GM19238 (cell line): ENCODE measurements around the gene FUBP1.
"Not testable (repeated sequence)": the region's sequence is repeated elsewhere in the genome, so short reads cannot be mapped to it uniquely, and the experiment has no call there.

ENCODE experiments used
- DNase-seq: peaks from one replicate; pipeline ENCODE4 v3.0.0; 2011; ENCODE audit warnings: low spot score; ENCODE audit not compliant: insufficient read length

Gene FUBP1

DNA sequence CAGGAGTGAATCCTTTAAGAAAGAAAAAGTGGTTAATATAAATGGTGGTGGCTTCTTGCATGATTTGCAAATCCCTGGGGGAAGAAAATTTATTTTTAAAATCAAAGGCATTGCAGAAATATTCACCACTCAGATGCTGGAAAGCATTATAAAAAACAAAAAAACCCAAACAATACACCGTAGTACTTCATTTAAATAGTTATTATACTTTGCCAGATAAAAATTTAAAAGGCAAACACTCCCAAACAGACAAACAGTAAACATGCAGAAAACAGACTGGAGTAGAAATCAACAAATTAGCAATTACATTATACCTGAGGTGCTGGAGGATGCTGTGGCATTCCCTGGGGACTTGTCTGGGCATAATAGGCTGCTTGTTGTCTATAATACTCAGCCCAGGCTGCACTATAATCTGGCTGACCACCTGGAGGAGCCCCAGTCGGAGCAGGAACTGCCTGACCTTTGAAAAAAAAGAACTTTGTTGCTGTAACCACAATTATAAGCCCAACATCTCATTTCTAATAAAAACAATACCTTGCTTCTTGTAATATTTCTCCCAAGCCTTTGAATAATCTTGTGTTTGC, 29.9 kb downstream of the FUBP1 start:
- no peak for DNase-seq

DNA sequence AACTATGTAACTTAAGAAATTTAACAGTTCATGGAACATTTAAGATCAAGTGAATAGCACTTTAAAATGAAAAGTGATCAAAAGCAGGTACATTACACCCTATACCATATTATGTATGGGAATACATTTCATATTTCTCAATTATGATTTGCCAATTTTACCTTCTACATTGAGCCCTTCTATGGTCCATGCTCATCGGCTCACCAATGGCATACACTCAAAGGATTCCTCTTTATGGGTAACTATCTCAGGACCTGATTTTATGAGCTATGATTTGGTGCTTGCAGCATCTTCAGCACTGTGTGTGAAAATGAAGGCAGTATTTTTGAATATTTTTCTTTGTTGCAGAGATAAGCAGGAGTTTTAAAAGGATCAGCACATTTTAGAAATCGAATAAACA, 33.5 kb downstream of the FUBP1 start:
- no peak for DNase-seq

DNA sequence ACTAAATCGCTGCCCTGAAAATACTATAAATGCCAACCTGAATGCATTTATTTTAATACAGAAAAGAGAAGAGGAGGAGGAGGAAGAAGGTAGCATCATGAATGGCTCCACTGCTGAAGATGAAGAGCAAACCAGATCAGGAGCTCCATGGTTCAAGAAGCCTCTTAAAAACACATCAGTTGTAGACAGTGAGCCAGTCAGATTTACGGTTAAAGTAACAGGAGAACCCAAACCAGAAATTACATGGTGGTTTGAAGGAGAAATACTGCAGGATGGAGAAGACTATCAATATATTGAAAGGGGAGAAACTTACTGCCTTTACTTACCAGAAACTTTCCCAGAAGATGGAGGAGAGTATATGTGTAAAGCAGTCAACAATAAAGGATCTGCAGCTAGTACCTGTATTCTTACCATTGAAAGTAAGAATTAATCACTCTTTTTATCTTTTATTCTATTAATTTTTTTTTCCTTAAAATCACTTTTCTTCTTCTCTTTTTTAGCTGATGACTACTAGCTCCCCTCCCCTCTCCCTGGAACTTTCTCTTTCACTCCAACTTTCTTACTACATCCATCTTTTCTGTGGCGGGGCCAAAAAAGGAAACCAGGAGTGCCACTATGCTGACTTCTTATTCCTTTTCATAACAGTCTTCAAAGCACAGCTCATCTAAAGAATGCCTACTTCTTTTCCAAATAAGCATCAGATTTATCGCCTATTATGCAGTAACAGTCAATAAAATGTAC, 36.3 kb downstream of the FUBP1 start:
- DNase-seq, result no peak

DNA sequence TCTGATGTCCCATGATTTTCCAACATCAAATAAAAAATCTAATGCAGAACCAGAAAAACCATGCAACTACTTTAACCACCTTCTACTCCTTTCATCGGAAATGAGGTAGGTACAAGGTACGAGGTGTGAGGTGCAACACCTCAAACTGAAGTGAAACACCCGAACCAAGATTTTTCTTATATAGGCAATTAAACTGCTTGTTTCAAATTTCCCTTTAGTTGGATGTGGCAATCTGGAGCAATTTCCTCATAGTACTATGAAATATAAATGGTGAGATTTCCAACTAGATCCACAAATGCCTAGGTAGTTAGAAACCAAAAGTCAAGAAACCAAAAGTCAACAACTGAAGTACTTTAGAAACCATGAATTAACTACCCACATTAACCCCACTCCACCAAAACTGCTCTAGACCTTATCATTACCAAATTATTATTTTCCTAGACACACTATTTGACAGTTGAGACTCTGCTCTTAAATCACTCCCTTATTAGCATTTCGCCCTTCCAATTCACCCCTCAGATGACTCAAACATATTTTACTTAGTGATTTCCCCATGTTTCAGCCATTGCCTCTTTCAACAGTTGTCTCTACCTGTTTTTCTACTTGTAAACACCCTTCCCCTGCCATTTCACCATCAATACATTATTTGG, 37.8 kb downstream of the FUBP1 start:
- no peak for DNase-seq

DNA sequence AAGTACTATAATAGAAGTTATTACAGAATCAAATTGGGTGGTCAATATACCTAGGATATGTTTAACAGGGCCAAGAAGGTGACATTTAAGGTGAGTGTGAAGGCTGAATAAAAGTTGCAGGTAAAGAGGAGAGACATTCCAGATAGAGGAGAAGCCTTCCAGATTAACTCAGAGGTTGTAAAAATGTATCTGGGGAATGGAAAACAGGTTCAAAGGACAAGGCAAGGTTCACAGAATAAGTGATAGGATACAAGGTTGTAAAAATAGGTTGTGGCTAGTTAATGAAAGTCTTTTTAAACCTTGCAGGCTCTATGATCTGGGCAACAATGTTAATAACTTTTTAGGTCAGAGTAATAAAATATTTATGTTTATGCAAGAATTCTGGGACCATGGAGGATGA, 40.2 kb downstream of the FUBP1 start:
- DNase-seq, result no peak

DNA sequence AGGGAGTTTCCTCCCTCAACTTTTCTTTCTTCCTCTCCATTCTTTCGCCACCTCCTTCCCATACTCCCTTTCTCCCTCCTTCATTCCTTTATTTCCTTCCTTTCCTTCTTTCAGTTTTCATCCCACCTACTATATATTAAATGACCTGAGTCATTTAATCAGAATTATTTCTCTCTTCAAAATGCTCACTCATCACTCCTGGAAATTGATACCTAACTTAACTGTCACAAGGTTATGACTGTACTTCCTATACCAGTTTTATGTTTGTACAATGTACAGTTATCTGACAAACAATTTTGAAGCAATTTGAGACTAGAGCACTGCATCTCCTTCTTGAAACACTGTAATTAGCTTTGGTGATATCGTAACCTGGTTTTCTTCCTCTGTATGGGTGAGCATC, 49.1 kb downstream of the FUBP1 start:
- no peak for DNase-seq

DNA sequence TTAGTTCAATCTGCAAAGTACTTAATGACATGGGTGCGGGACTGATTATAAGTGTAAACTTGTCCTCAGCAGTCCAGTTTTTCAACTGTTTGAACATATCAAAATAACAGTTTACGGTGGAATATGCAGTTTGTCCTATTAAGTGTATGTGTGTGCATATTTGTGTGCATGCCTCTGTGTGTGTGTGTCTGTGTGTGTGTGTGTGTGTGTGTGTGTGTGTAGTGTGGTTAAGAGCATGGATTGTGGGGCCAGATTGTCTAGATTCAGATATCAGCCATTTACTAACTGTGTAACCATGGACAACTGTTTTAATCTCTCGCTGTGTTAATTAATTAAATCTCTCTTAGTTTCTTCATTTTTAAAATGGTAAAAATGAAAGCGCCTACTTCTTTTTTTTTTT, 51.5 kb downstream of the FUBP1 start:
- DNase-seq, result no peak

DNA sequence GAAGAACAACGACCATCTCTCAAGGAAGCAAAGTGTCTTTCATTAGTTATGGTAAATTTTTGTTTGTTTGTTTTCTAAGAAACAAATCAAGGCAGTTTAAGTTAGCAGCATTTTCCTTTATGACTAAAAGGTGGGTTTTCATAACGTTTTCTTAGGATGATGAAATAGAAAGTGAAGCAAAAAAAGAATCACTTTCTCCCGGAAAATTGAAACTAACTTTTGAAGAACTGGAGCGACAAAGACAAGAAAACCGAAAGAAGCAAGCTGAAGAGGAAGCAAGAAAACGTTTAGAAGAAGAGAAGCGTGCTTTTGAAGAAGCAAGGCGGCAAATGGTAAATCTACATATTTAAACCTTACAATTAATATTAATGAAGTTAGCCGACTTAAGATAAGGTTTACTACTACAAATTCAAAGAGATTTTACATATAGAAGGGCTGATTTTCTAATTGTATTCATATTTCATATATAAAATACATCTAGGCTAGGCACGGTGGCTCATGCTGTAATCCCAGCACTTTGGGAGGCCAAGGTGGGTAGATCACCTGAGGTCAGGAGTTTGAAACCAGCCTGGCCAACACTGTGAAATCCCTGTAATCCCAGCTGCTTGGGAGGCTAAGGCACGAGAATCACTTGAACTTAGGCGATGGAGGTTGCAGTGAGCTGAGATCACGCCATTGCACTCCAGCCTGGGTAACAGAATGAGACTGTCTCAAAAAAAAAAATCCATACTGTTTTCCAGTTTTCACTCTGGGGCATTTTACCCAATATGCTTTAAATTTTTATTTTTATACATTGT, 52.1 kb downstream of the FUBP1 start:
- no peak for DNase-seq

DNA sequence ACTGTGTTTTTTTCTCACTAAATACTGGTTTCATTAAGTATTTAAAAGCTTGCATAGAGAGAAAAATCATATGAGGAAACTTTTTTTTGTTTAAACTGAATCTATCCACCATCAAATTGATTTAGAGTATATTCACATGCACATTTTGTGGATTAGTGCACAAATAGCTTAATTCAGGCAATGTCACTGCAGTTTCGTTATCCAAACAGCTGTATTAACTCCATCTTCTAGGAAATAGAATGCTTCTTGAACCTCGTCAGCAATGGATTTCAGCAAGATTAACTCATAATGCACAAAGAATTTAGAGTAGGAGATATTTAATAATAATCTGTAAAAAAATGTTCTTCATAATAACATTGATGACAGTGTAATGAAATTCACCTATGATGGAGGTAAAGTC, 52.9 kb downstream of the FUBP1 start:
- no peak for DNase-seq

DNA sequence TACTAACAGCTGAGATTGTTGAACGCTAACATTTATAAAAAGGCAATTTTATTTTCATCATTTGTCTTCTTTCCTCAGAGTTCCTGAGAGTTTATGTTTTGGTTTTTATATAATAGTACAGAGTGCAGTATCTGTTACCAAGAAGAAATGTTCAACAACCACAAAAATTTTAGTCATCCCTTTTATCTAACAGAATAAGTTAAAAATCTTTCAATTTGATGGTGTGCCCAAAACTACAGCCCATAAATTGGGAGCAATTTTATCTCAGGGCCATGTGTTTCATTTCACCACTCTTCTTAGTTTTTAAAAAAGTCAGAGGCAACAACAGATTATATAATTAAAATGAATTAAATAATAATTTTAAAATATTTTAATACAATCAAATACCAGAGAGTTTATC, 53.4 kb downstream of the FUBP1 start:
- DNase-seq, result no peak

DNA sequence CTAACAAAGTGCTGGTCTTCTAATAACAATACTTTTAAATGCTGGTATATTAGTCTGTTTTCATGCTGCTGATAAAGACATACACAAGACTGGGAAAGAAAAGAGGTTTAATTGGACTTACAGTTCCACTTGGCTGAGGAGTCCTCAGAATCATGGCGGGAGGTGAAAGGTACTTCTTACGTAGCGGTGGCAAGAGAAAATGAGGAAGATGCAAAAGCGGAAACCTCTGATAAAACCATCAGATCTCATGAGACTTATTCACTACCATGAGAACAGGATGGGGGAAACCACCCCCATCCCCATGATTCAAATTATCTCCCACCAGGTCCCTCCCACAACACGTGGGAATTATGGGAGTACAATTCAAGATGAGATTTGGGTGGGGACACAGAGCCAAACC, 60.0 kb downstream of the FUBP1 start:
- not testable (repeated sequence) for DNase-seq

DNA sequence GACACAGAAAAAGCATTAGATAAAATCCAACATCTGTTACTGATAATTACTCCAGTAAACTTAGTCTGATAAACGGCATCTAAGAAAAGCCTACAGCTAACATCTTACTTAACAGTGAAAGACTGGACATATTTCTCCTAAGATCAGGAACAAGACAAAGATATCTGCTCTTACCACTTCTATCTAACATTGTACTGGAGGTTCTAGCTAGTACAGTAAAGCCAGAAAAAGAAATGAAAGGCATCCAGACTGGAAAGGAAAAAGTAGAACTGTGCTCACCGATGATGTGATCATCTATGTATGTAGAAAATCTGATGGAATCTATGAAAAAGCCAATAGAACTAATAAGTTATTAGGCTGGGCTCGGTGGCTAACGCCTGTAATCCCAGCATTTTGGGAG, 68.8 kb downstream of the FUBP1 start:
- no peak for DNase-seq

DNA sequence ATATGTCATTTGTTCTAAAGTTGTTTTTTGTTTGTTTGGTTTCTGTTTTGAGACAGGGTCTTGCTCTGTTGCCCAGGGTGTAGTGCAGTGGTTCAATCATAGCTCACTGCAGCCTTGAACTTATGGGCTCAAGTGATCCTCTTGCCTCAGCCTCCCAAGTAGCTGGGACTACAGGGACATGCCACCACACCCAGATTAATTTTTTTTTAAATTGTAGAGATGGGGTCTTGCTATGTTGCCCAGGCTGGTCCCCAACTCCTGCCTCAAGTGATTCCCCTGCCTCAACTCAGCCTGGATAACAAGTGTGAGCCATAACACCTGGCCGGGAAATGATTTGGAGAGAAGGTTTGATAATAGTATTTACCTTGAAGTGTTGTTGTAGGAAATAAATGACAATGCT, 72.2 kb downstream of the FUBP1 start:
- no peak for DNase-seq

DNA sequence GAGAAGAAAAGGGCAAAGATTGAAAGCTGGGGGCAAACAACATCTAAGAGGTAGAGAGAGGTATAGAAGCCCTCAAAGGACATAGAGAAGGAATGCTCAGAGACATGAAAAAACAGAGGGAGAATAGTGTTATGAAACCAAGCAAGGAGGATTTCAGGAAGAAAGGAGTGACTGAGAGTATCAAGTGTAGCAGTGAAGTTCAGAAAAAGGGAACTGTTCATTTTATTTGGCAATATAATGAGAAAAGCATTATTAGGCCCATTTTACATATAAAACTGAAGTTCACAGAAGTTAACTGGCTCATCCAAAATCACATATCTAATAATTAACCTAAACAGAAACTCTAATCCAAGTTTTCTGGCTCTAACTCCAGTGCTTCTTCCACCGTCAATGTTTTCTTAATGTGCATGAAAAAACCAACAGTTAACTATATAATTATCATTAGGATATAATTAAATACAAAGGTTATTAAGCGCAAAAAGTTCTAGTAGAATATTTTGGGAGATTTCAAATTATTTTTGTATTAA, 72.8 kb downstream of the FUBP1 start:
- no peak for DNase-seq

DNA sequence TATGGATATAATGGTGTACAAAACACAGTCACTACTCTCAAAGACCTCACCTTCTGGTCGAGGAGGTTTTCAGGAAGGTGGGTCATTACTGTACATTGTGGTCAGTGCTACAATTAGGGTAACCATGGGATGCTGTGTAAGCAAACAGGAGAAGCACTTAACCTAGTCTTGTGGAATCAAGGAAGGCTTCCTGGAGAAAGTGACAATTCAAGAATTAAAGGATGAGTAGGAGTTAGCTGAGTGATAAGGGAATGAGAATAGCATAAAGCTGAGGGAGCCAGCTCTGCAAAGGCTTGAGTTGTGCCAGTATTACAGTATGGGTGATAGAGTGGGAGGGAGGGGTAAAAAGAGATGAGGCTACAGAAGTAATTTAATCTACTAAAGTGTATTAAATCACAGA, 73.3 kb downstream of the FUBP1 start:
- DNase-seq, result no peak

DNA sequence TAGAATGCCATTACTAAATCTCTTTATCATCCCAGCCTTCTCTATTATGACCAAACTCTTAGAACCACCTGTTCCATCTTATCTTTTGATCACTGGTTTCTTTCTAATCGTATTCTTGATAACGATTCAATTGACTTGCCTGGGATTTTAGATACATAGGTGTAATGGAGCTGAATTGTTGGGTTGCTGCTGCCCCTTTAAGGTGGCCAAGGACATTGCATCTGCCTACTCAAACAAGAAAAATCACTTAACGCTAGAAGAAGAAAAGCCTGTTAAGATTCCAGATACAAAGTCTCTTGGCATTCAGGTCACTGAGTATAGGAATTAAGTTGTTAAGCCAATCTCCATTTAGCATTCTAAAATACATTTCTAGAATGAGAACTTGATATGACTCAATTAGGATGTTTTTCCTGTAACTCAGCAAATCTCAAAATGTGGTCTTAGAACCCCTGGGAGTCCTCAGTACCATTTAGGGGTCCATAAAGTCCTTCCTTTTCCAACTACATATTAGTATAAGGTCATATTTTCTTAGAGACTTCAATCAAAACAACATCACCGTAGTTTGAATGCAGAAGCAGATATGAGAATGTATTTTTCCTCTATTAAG, 78.1 kb downstream of the FUBP1 start:
- no peak for DNase-seq

DNA sequence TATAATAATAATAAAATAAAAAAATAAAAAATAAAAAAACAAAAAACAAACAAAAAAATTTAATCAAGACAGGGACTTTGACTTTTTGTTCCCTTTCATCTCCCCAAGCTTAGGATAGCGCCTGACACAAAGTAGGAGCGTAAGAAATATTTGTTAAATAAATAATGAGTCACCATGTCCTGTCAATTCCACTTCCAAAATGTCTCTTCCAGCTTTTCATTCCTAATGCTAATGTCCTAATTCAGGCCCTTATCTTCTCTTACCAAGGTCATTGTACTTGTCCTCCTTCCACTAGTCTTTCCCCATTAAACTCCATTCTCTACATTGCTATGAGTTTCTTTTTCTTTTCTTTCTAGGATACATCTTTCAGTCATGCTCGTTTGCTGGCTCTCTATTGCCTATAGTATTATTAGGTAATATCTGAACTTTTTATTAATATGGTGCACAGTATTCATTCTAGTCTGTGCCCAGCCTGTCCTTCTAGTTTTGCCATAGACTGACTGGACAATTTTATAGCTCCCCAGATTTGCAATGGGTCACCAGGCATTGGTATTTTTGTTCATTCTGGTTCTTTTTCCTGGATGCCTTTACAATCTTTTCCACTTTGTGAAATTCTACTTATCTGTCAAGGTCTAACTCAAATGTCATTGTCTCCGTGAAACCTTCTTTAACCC, 79.1 kb downstream of the FUBP1 start:
- DNase-seq, result no peak
